ENCODE data around the gene ETDA. TPM values are rescaled to one million over a fixed set of nuclear protein-coding genes. Genes with fewer than 3 reads are reported as not detected.
A peak's percentile ranks its signal among the peaks of the same experiment; 100 is the strongest.
"Not testable (repeated sequence)": the region's sequence is repeated elsewhere in the genome, so short reads cannot be mapped to it uniquely, and the experiment has no call there.

Gene ETDA
- polyA plus RNA-seq (2013, experiment 1 of 2; ENCODE audit: insufficient read length) = not detected
- polyA plus RNA-seq (2013, experiment 2 of 2; ENCODE audit: insufficient read length) = not detected

DNA sequence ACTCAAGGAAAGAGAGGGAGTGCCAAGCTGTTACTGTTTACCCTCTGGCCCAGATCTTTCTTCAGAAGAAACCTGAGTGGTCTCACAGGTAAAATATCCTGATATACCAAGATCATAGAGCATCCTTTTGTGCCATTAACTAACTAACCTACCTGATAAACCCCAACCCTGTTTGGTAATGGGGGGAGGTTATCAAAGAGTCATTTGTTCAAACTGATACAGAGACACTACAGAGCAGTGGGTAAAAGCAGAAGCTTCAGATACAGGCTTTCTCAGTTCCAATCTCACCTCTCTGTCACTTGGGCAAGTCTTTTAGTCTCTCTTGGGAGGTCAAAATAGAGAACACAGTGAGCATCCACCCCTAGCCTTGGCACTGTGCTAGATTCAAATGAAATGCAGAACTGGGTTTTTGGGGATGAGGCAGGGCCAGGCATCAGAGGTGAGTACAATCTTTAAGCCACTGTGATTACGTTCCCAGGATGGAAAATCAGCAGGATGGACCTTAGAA is at the start of gene ETDA:
ETDA (plus strand) TSS at position 51 of the 508 bp plus-strand sequence. CDS start 1,216 bp downstream, outside the sequence.
- DNase-seq = not testable (repeated sequence)

DNA sequence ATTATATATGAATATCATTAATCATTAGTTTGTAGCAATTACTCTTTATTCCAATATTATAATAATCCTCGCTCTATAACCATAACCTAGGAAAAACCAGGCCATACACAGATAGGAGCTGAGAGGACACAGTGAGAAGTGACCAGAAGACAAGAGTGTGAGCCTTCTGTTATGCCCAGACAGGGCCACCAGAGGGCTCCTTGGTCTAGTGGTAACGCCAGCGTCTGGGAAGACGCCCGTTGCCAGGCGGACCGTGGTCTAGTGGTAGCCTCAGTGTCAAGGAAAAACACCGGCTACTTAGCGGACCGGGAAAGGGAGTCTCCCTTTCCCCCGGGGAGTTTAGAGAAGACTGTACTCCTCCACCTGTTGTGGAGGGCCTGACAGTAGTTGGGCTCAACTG is 45.4 kb upstream of the ETDA start:
- DNase-seq = not testable (repeated sequence)

DNA sequence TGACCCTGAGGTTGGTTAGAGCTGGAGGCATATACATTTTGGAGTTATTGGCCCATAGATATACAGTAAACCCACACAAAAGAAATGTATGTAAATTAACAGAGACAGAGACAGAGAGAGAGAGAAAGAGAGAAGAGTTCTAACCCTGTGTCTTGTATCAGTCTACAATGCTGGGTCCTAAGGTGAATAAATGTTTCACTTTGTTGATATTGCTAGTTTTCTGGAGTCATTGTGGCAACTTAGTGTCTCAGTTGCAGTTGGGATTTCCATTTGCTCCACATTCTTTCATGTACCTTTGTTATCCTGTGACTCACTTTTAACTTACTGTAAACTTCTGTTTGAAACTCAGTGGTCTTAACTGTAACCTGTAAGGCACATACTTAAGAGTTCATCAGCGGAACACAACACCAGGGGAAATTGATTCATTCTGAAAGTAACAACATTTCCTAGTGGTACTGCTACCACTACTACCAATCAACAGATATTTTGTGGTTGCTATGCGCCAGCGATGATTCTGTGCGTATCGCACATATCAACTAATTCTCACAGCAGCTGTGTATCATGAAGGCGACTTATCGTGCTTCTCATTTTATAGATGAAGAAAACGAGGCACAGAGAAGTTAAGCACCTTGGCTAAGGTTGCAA is 38.5 kb upstream of the ETDA start:
- DNase-seq = no peak

DNA sequence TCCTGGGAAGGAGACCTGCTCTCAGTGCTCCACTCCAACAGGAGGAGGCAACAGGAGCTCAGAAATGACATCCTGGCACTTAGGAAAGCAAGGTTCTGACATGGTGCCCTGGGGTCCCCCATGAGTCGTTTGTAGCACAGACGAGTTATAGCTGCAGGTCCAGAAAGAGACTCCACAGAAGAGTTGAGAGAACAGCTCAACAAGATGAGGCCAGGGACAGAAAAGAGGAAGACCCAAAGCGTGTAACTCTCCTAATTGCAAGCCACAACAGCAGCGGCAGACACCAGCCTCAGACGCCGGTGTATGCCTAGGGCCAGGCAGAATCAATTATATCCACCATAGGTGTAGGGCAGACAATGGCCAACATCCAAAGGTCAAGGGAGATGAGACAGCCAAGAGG is 5.9 kb upstream of the ETDA start:
- not testable (repeated sequence) for DNase-seq

DNA sequence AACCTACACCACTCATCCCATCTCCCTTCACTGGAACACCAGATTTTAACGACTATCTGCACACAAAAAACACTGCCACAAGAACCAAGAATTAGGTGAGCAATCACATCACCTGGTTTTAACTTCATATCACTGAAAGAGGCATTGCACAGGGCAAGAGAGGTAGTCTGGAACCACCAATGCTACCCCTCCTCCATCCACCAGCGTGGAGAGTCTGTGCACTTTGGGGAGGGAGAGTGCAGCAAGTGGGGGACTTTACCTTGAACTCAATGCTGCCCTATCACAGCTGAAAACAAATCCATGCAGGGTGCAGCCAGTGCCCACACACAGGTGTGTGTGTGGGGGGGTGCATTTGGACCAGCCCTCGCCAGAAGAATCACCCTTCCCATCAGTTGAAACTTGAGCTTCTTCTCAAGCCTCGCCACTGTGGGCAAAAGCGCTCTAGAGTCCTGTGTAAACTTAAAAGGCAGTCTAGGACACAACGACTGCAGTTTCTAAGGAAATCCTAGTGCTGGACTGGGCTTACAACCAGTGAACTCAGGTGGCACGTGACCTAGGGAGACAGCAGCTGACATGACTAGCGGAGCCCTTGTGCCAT is 4.3 kb downstream of the ETDA start:
- DNase-seq = not testable (repeated sequence)

DNA sequence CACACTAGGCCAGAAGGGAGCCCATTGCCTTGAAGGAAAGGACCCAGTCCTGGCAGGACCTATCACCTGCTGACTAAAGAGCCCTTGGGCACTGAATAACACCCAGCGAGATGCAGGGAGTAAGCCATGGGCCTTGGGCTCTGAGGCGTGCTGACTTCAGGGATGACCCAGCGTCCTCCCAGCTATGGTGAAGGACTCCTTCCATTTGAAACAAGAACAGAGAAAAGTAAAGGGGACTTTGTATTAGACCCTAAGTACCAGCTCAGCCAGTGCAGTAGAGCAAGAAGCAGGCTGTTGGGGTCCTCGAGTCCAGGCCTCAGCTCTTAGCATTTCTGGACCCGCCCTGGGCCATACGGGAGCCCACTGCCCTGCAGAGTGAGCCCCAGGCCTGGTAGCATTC is 5.1 kb downstream of the ETDA start:
- no peak for DNase-seq

DNA sequence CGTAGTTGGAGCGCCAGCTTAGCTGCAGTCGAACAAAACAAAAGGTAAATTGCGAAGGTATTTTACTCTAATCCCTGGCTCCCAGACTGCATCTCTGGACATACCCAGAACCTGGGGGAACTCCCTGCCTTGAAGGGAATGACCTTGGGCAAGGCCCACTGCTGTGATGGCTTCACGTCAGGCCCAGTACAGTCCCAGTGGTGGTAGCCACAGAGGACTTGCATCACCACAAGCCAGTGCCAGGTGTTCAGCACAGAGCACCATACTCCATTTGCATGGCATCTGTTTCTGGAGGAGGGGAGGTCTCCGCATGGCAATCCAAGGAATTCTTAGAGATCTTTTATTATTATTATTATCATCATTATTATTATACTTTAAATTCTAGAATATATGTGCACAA is 5.6 kb downstream of the ETDA start:
- no peak for DNase-seq

DNA sequence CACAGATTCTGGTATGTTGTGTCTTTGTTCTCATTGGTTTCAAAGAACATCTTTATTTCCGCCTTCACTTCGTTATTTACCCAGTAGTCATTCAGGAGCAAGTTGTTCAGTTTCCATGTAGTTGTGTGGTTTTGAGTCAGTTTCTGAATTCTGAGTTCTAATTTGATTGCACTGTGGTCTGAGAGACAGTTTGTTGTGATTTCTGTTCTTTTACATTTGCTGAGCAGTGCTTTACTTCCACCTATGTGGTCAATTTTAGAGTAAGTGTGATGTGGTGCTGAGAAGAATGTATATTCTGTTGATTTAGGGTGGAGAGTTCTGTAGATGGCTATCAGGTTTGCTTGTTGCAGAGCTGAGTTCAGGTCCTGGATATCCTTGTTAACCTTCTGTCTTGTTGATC is 9.1 kb downstream of the ETDA start:
- not testable (repeated sequence) for DNase-seq

DNA sequence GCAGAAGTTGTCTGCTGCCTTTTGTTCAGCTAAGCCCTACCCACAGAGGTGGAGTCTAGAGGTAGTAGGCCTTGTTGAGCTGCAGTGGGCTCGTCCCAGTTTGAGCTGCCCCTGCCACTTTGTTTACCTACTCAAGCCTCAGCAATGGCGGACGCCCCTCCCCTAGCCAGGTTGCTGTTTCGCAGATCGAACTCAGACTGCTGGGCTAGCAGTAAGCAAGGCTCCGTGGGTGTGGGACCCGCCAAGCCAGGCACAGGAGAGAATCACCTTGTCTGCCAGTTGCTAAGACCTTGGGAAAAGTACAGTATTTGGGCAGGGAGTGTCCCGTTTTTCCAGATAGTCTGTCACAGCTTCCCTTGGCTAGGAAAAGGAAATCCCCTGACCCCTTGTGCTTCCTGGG is 11.5 kb downstream of the ETDA start:
- not testable (repeated sequence) for DNase-seq

DNA sequence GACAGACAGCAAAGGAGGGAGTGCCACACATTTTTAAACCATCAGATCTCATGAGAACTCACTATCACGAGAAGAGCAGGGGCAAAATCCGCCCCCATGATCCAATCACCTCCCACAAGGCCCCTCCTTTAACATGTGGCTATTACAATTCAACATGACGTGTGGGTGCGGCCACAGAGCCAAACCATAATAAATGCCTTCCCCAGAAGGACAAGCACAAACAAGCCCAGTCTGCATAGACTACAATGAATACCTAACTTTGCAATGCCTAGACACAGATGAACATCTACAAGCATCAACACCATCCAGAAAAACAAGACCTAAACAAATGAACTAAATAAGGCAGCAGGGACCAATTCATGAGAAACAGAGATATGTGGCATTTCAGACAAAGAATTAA is 12.3 kb downstream of the ETDA start:
- DNase-seq = no peak

DNA sequence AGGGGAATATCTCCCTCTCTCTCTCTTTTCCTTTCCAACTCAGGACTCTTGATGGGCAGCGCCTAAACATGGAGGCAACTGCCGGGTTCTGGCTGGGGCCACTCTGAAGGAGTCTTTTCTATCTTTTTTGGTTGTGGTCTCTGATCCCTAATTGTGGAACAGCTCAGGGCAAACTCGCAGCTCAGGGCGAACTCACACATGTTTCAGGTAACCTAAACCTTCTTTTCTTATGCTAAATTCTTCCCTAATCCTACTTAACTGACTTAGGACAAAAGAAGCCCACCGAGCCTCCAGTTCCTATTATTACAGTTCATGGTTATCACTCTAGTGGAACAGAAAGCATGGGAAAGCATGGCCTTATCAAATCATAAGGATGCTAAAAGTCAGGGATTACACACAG is 21.3 kb downstream of the ETDA start:
- no peak for DNase-seq

DNA sequence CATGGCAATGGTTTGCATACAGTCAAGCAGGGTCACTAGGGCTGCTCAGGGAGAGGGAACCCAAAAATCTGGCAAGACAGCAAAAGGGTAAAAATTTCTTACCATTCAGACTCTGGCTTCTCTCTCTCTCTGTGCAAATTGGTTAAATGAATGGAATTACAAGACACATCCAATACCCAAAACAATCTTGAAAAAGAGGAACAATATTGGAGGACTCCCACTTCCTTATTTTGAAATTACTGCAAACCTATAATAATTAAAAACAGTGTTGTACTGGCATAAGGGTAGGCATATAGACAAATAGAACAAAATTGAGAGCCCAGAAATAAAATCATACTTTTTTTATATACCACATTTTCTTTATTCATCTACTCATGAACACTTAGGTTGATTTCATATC is 24.1 kb downstream of the ETDA start:
- no peak for DNase-seq

DNA sequence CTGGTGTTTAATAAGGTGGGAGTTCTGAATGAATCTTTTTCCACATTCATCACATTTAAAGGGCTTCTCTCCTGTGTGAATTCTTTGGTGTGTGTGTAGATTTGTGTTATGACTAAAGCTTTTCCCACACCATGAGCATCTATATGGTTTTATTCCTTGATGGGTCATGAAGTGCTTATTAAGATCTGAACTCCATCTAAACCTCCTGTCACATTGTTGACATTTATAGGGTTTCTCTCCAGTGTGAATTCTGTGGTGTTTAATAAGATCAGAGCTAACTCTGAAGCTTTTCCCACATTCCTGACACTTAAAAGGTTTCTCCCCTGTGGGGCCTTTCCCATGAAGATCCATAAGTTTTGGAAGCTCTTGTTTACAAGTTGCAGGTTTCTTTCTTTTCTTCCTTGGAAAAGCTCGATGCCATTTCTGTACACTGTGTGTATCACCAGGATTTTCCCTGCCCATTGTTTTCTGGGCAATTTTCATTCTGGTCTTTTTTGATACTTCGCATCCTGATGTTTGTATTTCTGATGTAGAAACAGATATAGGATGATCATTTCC is 35.5 kb downstream of the ETDA start:
- DNase-seq = no peak

DNA sequence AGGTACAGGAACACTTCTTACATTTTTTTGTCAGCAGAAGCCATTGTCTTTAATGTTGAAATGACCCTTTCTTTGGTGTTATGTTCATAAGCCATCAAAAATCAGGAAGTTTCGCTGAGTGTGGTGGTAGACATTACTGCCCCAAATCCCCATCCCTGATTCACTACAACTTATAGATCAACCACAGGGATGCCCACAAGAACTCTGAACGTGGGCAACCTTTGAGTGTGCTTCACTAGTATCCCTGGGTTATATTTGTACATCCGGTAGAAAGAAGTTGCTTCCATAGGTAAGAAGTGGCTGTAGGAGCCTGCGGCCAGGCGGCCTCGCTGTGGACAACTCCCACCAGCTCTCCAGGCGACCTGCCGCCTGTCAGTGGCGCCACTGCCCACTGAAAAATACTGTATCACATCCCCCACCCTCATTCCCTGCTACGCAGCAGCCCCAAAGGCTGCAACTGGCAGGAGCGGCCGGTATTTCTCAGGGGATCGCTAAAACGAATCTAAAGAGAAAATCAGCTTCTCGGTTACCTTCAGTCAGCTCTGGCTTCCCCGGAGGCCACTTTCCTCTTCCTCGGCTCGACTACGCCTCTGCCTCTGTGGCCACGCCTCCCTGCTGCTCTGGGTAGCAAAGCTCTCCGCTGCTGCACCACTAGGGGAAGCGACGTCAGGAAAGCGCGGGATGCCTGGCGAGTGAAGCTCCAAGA is 43.5 kb downstream of the ETDA start:
- DNase-seq = peak; percentile 23

DNA sequence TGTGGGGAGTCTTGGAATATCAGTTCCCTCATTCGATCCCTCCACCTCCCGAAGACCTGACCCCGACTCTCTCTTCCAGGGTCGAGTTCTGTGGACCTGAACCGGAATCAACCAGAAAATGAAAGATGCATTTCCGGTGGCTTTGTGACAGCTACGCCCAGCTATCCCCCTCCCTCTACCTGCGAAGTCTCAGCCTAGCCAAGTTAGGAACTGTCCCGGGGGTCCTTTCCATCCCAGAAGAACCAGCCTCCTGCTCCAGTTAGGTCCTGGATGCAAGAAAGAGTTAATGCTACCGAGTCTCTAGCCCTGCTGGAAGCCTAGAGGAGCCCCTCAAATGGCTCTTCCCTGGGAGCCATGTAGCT is 44.1 kb downstream of the ETDA start:
- DNase-seq = no peak

DNA sequence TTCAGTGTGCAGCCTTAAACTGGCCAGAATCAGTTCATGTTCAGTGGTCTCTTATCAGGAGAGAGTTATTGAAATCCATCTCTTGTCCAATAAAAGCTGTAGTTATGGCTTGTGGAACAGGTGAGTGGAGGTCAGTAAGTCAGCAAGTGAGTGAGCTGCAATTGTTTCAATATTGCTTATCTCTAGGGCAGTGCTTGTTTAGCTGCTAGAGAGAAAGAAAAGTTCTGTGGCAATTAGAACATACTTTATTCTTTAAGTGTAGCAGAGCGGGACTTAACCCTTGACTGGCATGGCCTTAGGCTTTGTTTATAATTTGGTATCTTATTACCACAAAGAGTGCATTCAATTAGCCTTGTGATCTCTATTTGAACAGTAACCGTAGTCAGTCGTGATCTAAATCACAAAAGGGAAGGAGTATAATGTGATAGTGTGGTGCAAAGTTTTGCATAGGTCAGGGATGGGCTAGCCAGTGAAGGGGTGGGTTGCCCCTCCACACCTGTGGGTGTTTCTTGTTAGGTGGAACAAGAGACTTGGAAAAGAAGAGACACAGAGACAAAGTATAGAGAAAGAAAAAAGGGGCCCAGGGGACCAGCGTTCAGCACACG is 50.5 kb downstream of the ETDA start:
- no peak for DNase-seq

Measured in fibroblast of skin of back (primary cell).